Fibroblast of the conjunctiva (primary cell): ENCODE data around the gene TMEM52.
"Not testable (repeated sequence)": the region's sequence is repeated elsewhere in the genome, so short reads cannot be mapped to it uniquely, and the experiment has no call there.

ENCODE experiments used
- DNase-seq: peaks from one replicate; pipeline ENCODE4 v3.0.0-alpha.2; 2010; ENCODE audit warnings: low read depth

TMEM52 gene

GRCh38 chr1:1893997-1894353 lies 25.1 kb downstream of the TMEM52 start:
- no peak for DNase-seq

- no peak for DNase-seq
Observed at GRCh38 chr1:1893291-1893985, 25.6 kb downstream of the TMEM52 start.

- no peak for DNase-seq
Observed at GRCh38 chr1:1892763-1893120, 26.3 kb downstream of the TMEM52 start.

GRCh38 chr1:1892079-1892762 lies 26.9 kb downstream of the TMEM52 start:
- no peak for DNase-seq

- peak; percentile 12 for DNase-seq
Observed at GRCh38 chr1:1891349-1892078, 27.6 kb downstream of the TMEM52 start.

- DNase-seq: peak; percentile 57
Observed at GRCh38 chr1:1890506-1891348, 28.4 kb downstream of the TMEM52 start, which contains the start of gene GNB1. Gene GNB1, minus strand, starts transcription at chr1:1891087. Its CDS starts 65,634 bp downstream, at chr1:1825453.

GRCh38 chr1:1889847-1890505 lies 29.1 kb downstream of the TMEM52 start:
- DNase-seq: no peak

- DNase-seq: no peak
Observed at GRCh38 chr1:1889090-1889750, 29.9 kb downstream of the TMEM52 start.

- not testable (repeated sequence) for DNase-seq
Observed at GRCh38 chr1:1883890-1884289, 35.2 kb downstream of the TMEM52 start.

- no peak for DNase-seq
Observed at GRCh38 chr1:1883092-1883873, 35.8 kb downstream of the TMEM52 start.

- DNase-seq: no peak
Observed at GRCh38 chr1:1881727-1882126, 37.4 kb downstream of the TMEM52 start.

GRCh38 chr1:1880617-1881312 lies 38.3 kb downstream of the TMEM52 start:
- DNase-seq: no peak

- DNase-seq: no peak
Observed at GRCh38 chr1:1879942-1880341, 39.1 kb downstream of the TMEM52 start.

- DNase-seq: no peak
Observed at GRCh38 chr1:1877865-1878436, 41.1 kb downstream of the TMEM52 start.

- DNase-seq: no peak
Observed at GRCh38 chr1:1876335-1876930, 42.6 kb downstream of the TMEM52 start.

- DNase-seq: no peak
Observed at GRCh38 chr1:1875932-1876331, 43.1 kb downstream of the TMEM52 start.

- no peak for DNase-seq
Observed at GRCh38 chr1:1874901-1875300, 44.2 kb downstream of the TMEM52 start.

GRCh38 chr1:1873186-1873585 lies 45.9 kb downstream of the TMEM52 start:
- no peak for DNase-seq
